HG02759 (cell line): ENCODE measurements around the gene SAMD5.
A peak's percentile ranks its signal among the peaks of the same experiment; 100 is the strongest.
"Not testable (repeated sequence)": the region's sequence is repeated elsewhere in the genome, so short reads cannot be mapped to it uniquely, and the experiment has no call there.

Experiments
- ATAC-seq: cut with Tn5 transposase; IDR thresholded peaks from one replicate; pipeline ENCODE4 v1.9.1; 2021; ENCODE audit warnings: mild to moderate bottlenecking, moderate library complexity; ENCODE audit not compliant: unreplicated experiment

SAMD5 gene

GRCh38 chr6:147527197-147527596 is 18.7 kb downstream of the SAMD5 start:
- ATAC-seq, result no peak

DNA sequence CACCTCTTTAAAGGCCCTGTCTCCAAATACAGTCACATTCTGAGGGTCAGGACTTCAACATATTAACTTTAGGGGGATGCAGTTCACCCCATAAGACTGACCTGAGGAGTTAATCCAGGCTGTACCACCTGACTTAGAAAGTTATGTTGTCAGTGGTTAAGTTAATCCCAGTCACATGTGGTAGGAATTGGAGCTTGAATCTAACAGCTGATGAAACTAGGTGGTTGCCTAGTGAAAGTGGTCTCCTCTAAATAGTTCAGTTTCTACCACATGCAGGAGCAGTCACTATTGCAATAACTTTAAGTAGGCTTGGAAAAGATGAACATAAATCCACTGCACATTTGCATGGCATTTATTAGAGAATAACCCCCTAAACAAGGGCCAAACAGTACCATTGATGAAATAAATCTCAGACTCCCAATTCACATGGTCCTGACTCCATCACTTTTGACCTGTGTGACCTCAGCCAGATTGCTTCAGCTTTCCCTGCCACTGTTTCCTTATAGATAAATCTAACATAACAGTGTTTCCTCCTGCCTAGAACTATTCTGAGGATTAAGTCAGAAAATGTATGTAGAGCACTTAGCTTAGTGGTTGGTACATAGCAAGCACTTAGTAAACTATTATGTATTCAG is 20.1 kb downstream of the SAMD5 start:
- ATAC-seq, result no peak

DNA sequence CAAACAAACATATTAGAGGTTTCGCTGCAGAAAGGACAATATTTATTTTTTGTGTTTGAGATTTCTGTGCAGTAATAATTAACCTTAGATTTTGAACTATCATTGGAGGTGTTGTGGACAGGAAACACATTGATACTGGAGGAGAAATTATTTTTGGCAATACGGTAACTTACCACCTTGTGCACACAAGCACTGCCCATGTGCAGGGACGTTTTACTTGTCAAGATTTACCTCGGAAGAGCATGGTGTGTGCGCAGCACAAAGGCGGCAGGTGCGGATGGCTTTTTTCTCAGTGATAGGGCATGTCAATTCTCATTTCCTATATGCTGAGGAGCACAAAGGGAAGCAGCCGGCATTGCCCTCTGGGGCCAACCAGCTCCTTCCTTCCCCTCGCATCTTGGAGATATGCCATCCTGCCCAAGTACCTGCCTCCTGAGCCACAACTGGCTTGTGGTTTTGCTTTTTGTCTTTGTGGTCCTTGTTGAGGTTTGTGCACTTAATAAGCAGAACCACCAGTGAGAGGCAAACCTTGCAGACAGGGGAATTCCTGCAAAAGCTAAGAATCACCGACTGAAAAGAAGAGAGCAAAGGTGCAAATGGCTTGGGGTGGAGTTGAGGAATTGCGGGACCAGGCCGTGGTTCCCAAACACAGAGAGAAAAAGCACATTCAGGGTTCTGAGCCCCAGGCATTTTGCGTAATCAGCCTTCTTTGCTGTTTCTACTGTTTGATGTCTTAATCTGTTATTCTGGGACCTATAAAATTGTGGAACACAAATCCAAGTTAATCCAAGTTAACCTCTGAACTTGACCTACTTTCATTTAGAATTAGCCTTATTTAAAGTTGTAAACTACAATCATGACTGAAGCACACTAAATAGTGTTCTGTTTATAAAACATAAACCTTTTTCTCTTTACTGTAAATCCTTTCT is 21.9 kb downstream of the SAMD5 start:
- peak; percentile 79 for ATAC-seq

DNA sequence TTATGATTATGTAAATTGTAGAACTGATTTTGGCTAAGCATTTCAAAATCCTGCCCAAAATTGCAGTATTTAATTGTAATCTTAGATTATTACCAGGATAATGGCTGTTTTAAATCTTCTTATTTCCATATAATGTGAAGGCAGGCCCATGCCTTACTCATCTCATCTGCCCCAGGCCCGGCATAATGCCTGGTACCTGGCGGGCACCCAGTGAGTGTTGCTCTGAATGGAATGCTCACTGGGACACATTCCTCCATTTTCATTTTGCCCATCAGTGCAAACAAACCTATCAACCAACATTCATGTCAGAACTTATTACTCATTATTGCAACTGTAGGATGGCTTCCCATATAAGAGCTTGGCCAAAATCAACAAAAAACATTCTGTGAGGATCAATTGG is 22.8 kb downstream of the SAMD5 start:
- no peak for ATAC-seq

GRCh38 chr6:147534116-147534860 is 25.8 kb downstream of the SAMD5 start:
- no peak for ATAC-seq

- no peak for ATAC-seq
Measured at GRCh38 chr6:147538821-147539220, 30.3 kb downstream of the SAMD5 start.

DNA sequence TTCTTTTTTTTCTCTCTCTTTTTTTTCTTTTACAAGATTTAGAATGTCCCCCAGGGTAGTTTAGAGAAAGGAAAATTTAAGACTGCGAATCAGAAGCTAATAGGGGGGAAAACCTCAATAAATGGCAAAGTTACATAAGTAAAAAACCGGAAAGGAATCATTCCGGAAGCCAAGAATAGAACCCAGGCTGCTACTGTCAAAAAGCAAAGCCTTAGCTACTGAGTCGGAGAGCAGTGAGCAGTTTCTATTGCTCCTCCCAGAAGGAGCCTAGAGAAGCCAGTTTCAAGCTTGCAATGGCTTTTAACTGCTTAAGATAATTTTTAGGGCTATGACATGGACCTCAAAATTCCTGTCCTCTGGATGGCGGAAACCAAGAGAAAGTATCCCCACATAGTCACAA is 31.6 kb downstream of the SAMD5 start:
- no peak for ATAC-seq

- not testable (repeated sequence) for ATAC-seq
Measured at GRCh38 chr6:147542436-147542835, 33.9 kb downstream of the SAMD5 start.

- no peak for ATAC-seq
Measured at GRCh38 chr6:147544420-147544819, 35.9 kb downstream of the SAMD5 start.

- no peak for ATAC-seq
Measured at GRCh38 chr6:147546501-147547368, 38.2 kb downstream of the SAMD5 start.

DNA sequence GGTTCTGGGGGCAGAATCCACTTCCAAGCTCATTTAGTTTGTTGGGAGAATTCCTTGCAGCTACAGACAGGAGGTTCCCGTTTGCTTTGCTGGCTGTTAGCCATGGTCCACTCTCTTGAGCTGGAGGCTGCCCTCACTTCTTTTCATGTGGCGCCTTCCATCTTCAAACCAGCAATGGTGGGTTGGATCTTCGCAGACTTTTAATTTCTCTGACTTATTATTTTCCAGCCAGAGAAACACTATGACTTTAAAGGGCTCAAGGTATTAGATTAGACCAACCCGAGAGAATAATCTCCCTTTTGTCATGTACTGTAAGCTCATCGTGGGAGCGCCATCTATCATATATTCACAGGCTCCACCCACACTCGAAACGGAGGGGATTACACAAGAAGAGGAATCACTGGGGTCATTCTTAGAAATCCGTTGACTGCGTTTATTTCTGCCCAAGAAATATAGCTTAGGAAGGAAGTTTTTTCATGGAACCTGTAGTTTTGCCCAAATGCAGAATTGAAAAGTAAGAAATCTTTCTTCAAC is 38.9 kb downstream of the SAMD5 start:
- ATAC-seq, result no peak

- no peak for ATAC-seq
Measured at GRCh38 chr6:147548921-147549475, 40.5 kb downstream of the SAMD5 start.

GRCh38 chr6:147549531-147549930 is 41.0 kb downstream of the SAMD5 start:
- ATAC-seq, result no peak

GRCh38 chr6:147551976-147552375 is 43.5 kb downstream of the SAMD5 start:
- ATAC-seq, result no peak

GRCh38 chr6:147553099-147553498 is 44.6 kb downstream of the SAMD5 start:
- ATAC-seq, result no peak

DNA sequence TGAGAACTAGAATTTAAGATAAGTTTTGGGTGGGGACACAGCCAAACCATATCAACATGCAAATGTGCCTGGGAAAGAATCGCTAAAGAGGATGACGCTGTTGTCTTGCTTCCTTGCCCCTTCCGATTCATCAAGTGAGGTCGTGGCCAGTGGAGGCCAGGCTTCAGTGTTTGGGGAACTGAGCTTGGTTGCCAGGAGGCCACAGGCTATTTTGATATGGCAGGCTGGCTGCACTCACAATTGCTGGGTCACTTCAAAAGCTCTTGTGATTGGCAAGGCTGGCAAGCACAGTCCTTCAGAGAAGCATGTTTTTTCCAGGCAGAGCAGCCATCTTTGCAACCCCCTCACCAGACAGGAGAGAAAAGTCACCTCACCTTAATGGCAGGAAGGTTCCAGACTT is 45.8 kb downstream of the SAMD5 start:
- no peak for ATAC-seq

- no peak for ATAC-seq
Measured at GRCh38 chr6:147559006-147559405, 50.5 kb downstream of the SAMD5 start.

DNA sequence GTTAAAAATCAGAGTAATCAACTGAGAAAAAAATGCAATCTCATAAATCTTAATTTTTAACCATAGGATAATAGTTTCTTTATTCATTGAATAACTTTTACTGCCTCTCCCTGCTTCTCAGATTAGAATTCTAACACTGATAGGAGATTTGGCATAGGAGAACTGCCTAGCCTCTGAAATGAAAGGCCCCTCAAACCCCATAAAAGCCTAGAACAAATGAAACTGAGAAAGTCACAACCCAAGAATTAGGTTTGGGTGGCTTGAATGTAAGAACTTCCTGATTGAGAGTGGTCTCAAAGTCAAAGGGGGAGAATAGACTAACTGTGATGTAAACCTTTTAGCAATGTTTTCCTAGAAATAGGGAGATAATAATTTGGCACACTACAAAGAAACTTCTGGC is 52.2 kb downstream of the SAMD5 start:
- peak; percentile 58 for ATAC-seq

DNA sequence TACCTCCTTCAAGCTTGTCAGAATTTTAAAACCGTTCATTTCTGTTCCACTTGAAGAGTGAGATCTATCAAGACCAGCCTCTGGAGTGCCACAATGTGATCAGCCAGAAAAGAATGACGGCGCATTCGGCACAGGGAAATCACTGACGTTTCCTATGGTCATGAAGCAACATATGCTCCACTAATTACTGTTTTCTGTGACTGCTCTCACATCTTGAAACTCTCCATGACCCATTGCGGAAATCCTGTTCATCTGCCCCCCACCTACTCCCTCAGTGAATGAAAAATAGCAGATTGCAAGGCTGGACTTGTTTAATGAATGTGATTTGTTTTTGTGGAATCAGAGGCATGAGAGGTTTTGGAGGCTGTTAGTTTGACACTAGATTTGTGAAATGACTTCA is 53.2 kb downstream of the SAMD5 start:
- no peak for ATAC-seq

GRCh38 chr6:147563472-147563871 is 55.0 kb downstream of the SAMD5 start:
- ATAC-seq, result no peak
